ENCODE data around the gene PSMA6.

GRCh38 chr14:35244542-35244941 is 47.6 kb upstream of the PSMA6 start:
- TF ChIP-seq EZH2phosphoT487 (IDR thresholded peaks at IDR 0.05; ENCODE audit: insufficient read depth, low read depth) (no peak), EZH2 (IDR thresholded peaks at IDR 0.05; ENCODE audit: insufficient read depth, poor library complexity, severe bottlenecking) (no peak)

All from GM23248 (cell line).